Forelimb muscle (tissue), 1 donor: ENCODE data around the gene CFHR1. TPM values are rescaled to one million over a fixed set of nuclear protein-coding genes. Genes with fewer than 3 reads are reported as not detected.
A peak's percentile ranks its signal among the peaks of the same experiment; 100 is the strongest.
"Not testable (repeated sequence)": the region's sequence is repeated elsewhere in the genome, so short reads cannot be mapped to it uniquely, and the experiment has no call there.

Experiments used
- DNase-seq: peaks from one replicate; pipeline ENCODE4 v3.0.0-alpha.2; 2013; ENCODE audit warnings: low read depth
- polyA plus RNA-seq: library from polyadenylated mRNA; unstranded; fragments of 120-200 nt; gene quantifications from one replicate; pipeline ENCODE4 v1.2.1, GENCODE V29; 2013; ENCODE audit not compliant: insufficient read length

The CFHR1 gene
- not detected for polyA plus RNA-seq

DNA sequence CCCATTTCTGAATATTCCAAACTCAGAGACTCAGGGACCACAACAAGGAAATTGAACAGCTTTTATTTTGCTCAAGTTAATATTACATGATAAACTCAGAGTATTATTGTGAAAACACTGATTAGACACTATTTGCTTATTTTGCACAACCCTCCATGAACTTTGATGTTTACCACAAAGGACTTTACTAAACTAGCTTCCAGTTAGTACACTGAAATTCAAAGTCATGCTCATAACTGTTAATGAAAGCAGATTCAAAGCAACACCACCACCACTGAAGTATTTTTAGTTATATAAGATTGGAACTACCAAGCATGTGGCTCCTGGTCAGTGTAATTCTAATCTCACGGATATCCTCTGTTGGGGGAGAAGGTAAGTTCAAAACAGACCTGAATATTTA is at the start of gene CFHR1:
CFHR1 (plus strand) TSS at position 201 of the 400 bp plus-strand sequence; CDS start at position 315, 114 bp downstream.
- DNase-seq: not testable (repeated sequence)

DNA sequence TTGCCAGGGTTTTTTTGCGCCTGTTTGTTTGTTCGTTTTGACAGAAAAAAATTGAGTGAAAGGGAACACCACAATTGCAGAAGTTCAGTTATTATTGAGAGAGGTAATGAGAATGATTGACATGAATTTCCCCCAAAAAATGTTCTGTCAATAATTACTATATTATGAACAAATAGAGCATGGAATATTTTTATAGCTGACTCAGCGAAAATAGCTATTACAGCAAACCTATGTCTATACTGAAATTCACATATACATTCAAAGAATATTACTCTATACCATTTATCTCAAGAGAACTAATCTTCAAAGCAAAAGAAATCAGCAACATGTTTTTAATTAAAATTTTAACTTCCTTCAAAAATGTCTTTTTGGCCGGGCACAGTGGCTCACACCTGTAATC is 49.7 kb upstream of the CFHR1 start:
- DNase-seq: not testable (repeated sequence)

DNA sequence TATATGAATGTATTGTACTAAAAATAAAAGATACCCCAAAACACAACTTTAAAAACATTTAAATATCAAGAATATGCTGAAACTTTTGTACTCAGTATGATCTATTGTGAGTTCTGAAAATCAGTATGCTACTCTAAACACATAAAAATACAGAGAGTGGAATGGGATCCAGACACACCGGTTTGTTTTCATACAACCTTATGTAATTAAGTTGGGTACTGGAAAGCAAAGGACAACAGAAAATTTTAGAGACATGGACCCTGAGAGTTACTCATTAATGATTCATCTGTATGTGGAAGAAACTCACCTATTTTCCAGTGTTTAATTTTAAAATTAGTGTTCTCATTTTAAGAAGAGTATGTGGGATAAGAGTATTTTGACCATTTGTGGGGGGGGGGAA is 45.8 kb upstream of the CFHR1 start:
- DNase-seq: no peak

DNA sequence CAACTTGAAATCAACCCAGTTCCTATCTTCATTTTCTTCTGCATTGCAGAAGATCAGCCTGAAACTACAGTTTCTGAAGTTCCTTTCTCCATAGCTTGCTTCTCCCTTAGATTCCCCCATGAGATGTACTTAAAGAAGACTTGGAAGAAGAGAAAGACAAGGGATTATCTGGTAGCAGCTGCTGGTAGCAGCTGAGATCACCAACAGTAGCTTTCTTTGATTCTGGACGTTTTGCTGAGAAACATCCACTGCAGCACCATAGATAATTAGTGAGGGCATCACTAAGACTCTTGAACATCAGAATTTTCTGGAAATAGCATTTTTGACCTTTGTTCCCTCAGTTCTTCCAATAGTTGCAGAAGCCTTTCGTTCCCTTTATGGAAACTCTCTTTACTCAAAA is 45.4 kb upstream of the CFHR1 start:
- DNase-seq: peak; percentile 5

DNA sequence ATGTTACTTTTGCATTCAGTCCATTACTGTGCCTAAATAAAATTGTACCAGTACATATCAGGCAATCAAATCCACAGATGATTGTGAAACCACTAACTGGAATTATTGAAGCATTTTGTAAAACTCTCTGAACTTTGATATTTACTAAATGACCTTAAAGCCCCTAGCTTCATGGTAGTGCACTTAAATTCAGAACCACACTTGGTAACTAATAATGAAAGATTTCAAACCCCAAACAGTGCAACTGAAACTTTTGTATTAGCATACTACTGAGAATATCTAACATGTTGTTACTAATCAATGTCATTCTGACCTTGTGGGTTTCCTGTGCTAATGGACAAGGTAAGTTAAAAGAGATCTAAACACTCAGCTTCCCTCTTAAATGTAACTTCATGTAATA is 44.9 kb upstream of the CFHR1 start, which contains the start of gene CFHR3:
CFHR3 (plus strand) TSS at position 238 of the 400 bp plus-strand sequence; CDS start at position 285, 47 bp downstream.
- DNase-seq: no peak

DNA sequence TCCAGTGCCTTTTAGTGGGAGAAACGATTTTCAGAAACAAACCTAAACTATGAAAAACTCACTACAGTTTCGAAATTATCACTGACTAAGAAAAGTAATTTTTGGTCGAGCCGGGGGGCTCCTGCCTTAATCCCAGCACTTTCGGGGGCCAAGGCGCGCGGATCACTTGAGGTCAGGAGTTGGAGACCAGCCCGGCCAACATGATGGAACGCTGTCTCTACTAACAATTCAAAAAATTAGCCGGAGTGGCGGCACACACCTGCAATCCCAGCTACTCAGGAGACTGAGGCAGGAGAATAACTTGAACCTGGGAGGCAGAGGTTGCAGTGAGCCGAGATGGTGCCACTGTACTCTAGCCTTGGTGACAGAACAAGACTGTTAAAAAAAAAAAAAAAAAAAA is 41.9 kb upstream of the CFHR1 start:
- no peak for DNase-seq

DNA sequence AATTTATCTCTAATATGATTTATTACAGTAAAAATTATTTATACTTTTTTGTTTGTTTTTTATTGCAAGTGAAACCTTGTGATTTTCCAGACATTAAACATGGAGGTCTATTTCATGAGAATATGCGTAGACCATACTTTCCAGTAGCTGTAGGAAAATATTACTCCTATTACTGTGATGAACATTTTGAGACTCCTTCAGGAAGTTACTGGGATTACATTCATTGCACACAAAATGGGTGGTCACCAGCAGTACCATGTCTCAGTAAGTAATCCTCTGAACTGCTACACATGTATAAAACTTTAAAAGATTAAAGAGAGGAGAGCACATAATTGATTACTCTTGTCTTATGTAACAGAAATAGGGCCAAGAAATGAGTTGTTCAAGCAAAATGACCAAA is 40.4 kb upstream of the CFHR1 start:
- DNase-seq: no peak

DNA sequence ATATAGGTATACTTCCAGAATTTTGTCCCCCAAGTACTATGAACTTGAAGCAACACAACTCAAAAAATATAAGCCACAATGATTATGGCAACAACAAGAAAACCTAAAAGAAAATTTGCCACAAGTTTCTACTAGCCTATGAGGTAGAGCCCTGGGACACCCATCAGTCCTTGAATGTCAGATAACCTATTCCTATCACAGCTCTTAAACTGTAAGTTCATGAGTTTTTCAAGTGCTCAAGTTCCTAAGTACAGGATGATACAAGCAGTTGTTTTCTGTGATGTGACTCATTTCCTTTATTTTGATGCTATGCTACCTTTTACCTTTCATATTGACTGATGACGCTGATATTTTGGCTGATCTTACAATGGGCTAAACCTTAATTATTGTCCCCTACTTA is 28.3 kb upstream of the CFHR1 start:
- DNase-seq: not testable (repeated sequence)

DNA sequence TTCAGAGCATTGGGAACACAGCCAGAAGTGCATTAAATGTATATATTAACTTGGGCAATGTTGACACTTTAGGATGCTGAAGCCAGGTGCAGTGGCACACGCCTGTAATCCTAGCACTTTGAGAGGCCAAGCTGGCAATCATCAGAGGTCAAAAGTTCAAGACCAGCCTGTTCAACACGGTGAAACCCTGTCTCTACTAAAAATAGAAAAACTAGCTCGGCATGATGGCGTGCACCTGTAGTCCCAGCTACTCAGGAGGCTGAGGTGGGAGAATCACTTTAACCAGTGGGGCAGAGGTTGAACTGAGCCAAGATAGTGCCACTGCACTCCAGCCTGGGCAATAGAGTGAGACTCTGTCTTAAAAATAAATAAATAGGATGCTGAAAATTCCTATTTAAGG is 25.4 kb upstream of the CFHR1 start:
- not testable (repeated sequence) for DNase-seq

DNA sequence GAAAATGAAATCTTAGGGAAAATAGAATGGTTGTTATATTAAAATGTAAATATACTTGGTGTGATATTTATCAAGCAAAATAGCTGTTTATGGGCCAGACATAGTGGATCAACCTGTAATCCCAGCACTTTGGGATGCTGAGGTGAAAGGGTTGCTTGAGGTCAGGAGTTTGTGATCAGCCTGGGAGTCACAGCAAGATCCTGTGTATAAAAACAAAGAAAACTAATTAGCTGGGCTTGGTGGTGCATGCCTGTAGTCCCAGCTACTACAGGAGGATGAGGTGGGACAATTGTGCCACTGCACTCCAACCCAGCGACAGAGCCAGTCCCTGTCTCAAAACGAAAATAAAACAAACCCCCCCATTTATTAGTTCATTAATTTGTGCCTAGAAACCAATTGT is 21.6 kb upstream of the CFHR1 start:
- no peak for DNase-seq

DNA sequence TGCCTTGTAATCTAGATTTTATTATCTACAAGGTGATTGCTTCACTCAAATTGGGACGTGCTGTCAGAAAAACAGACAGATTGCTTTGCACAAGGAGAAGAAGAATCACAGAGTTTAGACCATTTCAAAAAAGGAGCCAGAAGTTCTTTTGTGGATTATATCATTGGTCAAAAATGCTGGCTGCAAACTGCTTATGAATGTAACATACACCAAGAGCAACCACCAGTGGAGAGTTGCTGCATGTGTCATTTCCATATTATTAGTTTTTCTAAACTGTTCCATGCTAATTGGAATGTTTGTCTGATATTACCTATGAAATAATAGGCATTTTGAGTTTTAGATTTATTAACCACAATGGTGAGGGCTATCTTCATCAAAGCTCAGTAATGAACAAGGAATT is 17.6 kb upstream of the CFHR1 start:
- not testable (repeated sequence) for DNase-seq

DNA sequence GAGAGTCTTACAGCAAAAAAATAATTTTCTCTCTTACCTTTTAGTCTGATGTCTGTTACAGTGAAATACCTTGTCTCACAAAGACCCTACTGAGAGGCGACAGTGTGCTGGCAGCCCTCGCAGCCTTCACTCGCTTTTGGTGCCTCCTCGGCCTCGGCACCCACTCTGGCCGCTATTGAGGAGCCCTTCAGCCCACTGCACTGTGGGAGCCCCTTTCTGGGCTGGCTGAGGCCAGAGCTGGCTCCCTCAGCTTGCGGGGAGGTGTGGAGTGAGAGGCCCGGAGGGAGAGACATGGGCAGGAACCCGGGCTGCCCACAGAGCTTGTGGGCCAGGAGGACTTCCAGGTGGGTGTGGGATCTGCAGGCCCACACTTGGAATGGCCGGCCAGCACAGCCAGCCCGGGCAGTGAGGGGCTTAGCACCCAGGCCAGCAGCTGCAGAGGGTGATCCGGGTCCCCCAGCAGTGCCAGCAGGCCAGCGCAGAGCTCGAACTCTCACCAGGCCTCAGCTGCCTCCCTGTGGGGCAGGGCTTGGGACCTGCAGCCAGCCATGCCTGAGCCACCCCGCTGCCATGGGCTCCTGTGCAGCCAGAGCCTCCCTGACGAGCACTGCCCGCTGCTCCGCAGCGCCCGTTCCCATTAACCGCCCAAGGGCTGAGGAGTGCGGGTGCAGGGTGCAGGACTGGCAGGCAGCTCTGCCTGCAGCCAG is 10.8 kb upstream of the CFHR1 start:
- DNase-seq: no peak

DNA sequence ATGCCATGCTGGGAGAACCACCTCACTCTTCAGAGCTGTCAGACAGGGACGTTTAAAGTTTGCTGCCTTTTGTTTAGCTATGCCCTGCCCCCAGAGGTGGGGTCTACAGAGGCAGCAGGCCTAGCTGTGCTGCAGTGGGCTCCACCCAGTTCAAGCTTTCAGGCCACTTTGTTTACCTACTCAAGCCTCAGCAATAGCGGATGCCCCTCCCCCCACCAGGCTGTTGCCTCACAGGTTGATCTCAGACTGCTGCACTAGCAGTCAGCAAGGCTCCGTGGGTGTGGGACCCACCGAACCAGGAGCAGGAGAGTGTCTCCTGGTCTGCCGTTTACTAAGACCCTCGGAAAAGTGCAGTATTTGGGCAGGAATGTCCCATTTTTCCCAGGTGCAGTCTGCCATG is 2.1 kb upstream of the CFHR1 start:
- DNase-seq: not testable (repeated sequence)

DNA sequence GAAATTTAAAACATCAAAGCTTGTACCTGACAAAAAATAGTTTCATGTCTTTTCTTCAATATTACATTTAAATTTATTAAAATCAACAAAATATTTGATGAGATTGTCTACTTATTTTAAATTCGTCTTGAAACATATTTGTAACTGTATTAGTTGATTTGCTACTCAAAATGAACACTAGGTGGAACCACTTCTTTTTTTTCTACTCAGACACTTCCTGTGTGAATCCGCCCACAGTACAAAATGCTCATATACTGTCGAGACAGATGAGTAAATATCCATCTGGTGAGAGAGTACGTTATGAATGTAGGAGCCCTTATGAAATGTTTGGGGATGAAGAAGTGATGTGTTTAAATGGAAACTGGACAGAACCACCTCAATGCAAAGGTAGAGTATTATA is 8.3 kb downstream of the CFHR1 start:
- DNase-seq: not testable (repeated sequence)

DNA sequence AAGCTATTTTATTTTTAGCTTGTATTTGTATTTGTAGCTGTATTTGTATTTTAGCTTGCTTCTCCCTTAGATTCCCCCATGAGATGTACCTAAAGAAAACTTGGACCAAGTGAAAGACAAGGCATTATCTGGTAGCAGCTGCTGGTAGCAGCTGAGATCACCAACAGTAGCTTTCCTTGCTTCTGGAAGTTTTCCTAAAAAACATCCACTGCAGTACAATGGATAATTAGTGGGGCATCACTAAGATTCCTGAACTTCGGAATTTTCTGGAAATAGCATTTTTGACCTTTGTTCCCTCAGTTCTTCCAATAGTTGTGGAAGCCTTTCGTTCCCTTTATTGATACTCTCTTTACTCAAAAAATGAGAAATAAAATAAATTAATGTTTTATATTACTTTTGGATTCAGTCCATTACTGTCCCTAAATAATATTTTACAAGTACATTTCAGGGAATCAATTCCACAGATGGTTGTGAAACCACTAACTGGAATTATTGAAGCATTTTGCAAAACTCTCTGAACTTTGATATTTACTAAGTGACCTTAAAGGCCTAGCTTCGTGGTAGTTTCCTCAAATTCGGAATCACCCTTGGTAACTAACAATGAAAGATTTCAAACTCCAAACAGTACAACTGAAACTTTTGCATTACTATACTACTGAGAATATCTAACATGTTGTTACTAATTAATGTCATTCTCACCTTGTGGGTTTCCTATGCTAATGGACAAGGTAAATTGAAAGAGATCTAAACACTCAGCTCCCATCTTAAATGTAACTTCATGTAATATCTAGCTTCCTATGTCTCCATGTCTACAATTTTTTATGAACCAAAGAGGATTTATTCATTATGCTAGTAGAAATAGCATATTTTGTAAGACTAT is 30.3 kb downstream of the CFHR1 start:
- not testable (repeated sequence) for DNase-seq

DNA sequence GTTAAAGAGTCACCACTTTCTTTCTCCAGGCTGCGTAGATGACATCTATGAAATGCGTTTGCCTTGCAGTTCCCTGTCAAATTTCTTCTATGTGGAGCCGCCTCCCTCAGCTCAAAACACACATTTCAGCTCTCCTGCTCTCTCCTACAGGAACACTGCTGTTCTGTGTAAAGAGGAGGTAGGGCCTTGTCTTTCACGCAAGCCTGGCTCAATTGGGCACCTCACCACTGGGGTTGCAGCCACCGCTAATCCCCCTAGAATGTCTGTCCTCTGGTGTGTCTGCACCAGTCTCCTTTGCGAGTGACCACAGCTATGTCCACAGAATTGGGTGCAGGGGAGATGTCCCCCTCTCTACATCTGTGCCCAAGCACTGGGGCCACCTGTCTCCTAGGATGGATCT is 36.5 kb downstream of the CFHR1 start:
- no peak for DNase-seq

DNA sequence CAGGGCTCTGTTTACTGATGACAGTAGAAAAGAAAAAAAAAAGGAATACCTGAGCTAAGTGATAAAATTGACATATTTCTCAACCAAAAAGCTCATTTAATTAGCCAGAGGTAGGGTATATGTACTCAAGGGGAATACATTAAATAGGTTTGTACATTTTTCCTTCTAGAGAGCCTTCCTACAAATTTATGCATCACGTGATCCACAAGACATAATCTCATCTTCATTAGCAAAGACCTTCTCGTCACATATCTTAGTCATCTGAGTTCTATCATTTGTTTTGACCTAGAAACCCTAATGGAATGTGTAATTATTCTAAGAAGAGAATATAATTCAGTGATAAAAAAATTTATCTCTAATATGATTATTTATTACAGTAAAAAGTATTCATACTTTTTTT is 37.7 kb downstream of the CFHR1 start:
- no peak for DNase-seq

DNA sequence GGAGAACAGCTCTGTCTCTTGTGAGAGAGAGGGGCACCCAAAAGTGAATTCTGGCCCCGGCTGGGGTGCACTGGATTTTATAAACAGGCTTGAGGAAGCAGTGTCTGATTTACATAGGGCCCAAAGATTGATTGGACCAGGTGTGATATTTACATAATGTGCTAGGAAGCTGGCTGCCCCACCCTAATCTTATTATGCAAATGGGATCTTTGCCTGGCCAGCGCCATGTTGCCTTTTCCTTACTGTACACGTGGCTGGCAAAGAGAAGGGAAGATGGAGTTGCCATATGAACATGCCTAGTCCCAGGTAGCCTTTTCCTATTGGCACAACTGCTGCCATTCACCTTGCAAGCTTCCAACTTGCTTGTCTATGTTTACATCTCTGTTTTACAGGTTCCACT is 39.3 kb downstream of the CFHR1 start:
- DNase-seq: no peak

DNA sequence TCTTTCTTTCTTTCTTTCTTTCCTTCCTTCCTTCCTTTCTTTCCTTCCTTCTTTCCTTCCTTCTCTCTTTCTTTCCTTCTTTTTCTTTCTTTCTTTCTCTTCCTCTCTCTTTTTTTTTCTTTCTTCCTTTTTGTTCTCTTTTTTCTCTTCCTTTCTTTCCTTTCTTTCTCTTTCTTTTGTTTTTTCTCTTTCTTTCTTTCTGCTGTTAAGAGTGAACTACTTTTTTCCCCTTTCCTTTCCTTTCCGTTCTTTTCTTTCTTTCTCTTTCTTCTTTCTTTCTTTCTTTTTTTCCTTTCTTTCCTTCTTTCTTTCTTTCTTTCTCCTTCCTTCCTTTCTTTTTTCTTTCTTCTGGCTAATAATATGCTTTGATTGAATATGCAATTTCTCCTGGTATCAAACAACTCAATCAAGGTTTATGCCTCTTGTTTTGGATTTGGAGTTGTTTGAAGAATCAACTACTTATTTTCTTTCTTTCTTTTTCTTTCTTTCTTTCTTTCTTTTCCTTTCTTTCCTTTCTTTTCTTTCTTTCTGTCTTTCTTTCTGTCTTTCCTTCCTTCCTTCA is 40.9 kb downstream of the CFHR1 start:
- DNase-seq: no peak

DNA sequence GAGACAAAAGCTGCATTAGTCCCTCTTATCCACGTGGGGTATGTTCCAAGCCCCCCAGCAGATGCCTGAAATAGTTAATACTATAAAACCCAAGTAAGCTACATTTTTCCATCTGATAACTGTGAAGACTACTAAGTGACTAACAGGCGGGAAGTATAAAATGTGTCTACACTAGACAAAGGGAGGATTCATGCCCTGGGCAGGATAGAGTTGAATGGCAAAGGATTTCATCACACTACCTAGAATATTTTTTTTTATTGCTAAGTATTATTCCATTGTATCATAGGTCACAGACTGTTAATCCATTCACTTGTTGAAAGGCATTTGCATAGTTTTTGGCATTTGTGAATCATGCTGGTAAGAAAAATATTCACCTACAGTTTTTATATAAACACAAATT is 41.9 kb downstream of the CFHR1 start:
- no peak for DNase-seq

DNA sequence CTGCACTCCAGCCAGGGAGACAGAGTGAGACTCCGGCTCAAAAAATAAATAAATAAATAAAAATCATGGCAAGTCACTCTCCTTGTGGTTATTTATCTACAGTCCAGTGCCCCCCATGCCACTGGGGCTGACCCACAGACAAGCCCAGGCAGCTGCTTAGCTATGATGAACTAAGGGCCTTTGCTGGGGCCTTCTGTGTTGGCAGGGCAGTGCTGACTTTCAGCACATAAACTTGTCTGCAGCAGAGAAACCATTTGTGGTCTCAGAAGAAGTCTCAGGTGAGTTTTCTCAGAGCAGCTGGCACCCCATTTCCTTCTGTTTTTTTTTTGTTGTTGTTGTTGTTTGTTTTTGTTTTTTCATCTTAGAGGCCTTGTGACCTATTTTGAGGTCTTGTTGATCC is 47.4 kb downstream of the CFHR1 start:
- no peak for DNase-seq

DNA sequence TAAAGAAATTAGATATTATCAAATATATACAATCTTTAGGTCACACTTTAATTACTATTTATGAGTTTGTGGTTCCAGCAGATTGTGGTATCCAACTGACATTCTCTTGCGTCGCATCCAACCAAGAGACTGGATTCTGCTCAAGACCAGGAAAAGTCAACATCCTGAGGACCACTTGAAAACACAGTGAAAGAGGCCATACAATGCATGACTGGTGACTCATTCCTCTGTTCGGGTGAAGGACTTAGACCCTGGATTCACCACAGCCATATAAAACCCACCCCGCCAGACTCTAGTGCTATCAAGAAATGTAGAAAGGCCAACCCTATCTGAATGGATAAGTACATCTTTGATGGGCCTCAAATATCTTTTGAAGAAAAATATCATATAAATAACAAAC is 53.9 kb downstream of the CFHR1 start:
- DNase-seq: no peak

DNA sequence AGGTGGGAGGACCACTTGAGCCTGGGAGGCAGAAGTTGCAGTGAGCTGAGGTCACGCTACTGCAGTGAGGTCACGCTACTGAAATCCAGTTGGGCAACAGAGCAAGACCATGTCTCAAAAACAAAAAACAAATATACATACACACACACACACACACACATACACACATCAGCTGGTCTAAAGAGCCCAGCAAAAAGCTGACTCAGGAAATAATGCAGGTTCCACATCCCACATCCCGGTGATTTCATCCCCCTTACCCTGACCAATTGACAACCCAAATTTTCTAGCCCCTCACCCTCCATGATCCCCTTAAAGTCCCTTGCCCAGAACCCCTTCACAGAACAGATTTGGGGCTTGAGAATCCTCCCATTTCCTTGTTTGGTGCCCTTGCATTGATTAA is 56.4 kb downstream of the CFHR1 start:
- DNase-seq: no peak
